ENCODE data around the gene PAX2. TPM values are rescaled to one million over a fixed set of nuclear protein-coding genes. Genes with fewer than 3 reads are reported as not detected.

PAX2 gene
- total and polyA plus RNA-seq, 2 experiments from 2014 or later, result not detected

- Histone ChIP-seq H3K27ac (no peak overlapping the region), H4K20me1 (ENCODE audit: insufficient read depth, poor library complexity, severe bottlenecking) (no peaks in the 10 kb centered on the region), H3K27me3 (peaks cover 100% of the 10 kb centered on the region), H2AFZ (no peak overlapping the region), H3K9me3 (ENCODE audit: low read depth) (no peaks in the 10 kb centered on the region), H3K4me2 (peak overlapping the region; percentile 72), H3K36me3 (replicated peaks; ENCODE audit: insufficient read depth, low read depth) (no peaks in the 10 kb centered on the region), H3K9me2 (replicated peaks; ENCODE audit: insufficient read depth) (no peaks in the 10 kb centered on the region), H3K79me2 (no peaks in the 10 kb centered on the region), H3K4me1 (ENCODE audit: insufficient read depth) (peaks cover 15% of the 10 kb centered on the region), H3K4me3 (no peak overlapping the region)
- TF ChIP-seq EZH2phosphoT487 (IDR thresholded peaks at IDR 0.05; ENCODE audit: low read depth, severe bottlenecking, unreplicated experiment), result no peak
- 36% methylated on average over 7 of the region's 7 CpGs for WGBS (ENCODE audit: low lambda C conversion rate, missing lambda C conversion rate)
- no peak for DNase-seq (ENCODE audit: low spot score)
Measured at GRCh38 chr10:100736809-100737354, 8.5 kb upstream of the PAX2 start.

- Histone ChIP-seq H3K79me2 (no peaks in the 10 kb centered on the region), H3K4me3 (no peak overlapping the region), H3K9me2 (replicated peaks; ENCODE audit: insufficient read depth) (no peaks in the 10 kb centered on the region)
Measured at GRCh38 chr10:100737355-100738054, 7.9 kb upstream of the PAX2 start.

GRCh38 chr10:100738055-100738827, 7.1 kb upstream of the PAX2 start:
- Histone ChIP-seq H2AFZ (peak overlapping the region; percentile 35), H3K4me2 (no peak overlapping the region), H3K27me3 (peaks cover 100% of the 10 kb centered on the region), H3K27ac (no peak overlapping the region), H3K4me1 (ENCODE audit: insufficient read depth) (peaks cover 15% of the 10 kb centered on the region), H4K20me1 (ENCODE audit: insufficient read depth, poor library complexity, severe bottlenecking) (no peaks in the 10 kb centered on the region), H3K4me3 (no peak overlapping the region), H3K79me2 (no peaks in the 10 kb centered on the region), H3K9me2 (replicated peaks; ENCODE audit: insufficient read depth) (no peaks in the 10 kb centered on the region), H3K9me3 (ENCODE audit: low read depth) (no peaks in the 10 kb centered on the region), H3K36me3 (replicated peaks; ENCODE audit: insufficient read depth, low read depth) (no peaks in the 10 kb centered on the region)
- TF ChIP-seq EZH2 (IDR thresholded peaks at IDR 0.05; ENCODE audit: borderline replicate concordance) (peak; percentile 90), CTCF (IDR thresholded peaks at IDR 0.05; ENCODE audit: poor library complexity) (no peak), EZH2phosphoT487 (IDR thresholded peaks at IDR 0.05; ENCODE audit: low read depth, severe bottlenecking, unreplicated experiment) (no peak)
- WGBS (ENCODE audit: low lambda C conversion rate, missing lambda C conversion rate), result 7% methylated on average over 19 of the region's 21 CpGs
- DNase-seq (ENCODE audit: low spot score), result no peak

More at GRCh38 chr10:100737355-100738054, 7.9 kb upstream of the PAX2 start:
- no peak for DNase-seq (ENCODE audit: low spot score)
- peaks cover 15% of the 10 kb centered on the region for H3K4me1 ChIP-seq (ENCODE audit: insufficient read depth)
- TF ChIP-seq CTCF (IDR thresholded peaks at IDR 0.05; ENCODE audit: poor library complexity), result no peak
- TF ChIP-seq EZH2phosphoT487 (IDR thresholded peaks at IDR 0.05; ENCODE audit: low read depth, severe bottlenecking, unreplicated experiment), result peak; percentile 80
- TF ChIP-seq EZH2 (IDR thresholded peaks at IDR 0.05; ENCODE audit: borderline replicate concordance), result peak; percentile 96
- H3K36me3 ChIP-seq (replicated peaks; ENCODE audit: insufficient read depth, low read depth), result no peaks in the 10 kb centered on the region
- WGBS (ENCODE audit: low lambda C conversion rate, missing lambda C conversion rate), result 3% methylated on average over 49 of the region's 51 CpGs
- H3K9me3 ChIP-seq (ENCODE audit: low read depth), result no peaks in the 10 kb centered on the region
- no peak overlapping the region for H3K27ac ChIP-seq
- peak overlapping the region; percentile 72 for H3K4me2 ChIP-seq
- peaks cover 100% of the 10 kb centered on the region for H3K27me3 ChIP-seq
- H4K20me1 ChIP-seq (ENCODE audit: insufficient read depth, poor library complexity, severe bottlenecking), result no peaks in the 10 kb centered on the region
- peak overlapping the region; percentile 35 for H2AFZ ChIP-seq

All from hepatocyte (in vitro differentiated cells).